HG02884 (cell line): ENCODE data around the gene PARL.

Source experiments
- ATAC-seq: cut with Tn5 transposase; IDR thresholded peaks from one replicate; pipeline ENCODE4 v1.9.1; 2021; ENCODE audit warnings: mild to moderate bottlenecking, moderate library complexity; ENCODE audit not compliant: unreplicated experiment

PARL gene, protein sequence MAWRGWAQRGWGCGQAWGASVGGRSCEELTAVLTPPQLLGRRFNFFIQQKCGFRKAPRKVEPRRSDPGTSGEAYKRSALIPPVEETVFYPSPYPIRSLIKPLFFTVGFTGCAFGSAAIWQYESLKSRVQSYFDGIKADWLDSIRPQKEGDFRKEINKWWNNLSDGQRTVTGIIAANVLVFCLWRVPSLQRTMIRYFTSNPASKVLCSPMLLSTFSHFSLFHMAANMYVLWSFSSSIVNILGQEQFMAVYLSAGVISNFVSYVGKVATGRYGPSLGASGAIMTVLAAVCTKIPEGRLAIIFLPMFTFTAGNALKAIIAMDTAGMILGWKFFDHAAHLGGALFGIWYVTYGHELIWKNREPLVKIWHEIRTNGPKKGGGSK

DNA sequence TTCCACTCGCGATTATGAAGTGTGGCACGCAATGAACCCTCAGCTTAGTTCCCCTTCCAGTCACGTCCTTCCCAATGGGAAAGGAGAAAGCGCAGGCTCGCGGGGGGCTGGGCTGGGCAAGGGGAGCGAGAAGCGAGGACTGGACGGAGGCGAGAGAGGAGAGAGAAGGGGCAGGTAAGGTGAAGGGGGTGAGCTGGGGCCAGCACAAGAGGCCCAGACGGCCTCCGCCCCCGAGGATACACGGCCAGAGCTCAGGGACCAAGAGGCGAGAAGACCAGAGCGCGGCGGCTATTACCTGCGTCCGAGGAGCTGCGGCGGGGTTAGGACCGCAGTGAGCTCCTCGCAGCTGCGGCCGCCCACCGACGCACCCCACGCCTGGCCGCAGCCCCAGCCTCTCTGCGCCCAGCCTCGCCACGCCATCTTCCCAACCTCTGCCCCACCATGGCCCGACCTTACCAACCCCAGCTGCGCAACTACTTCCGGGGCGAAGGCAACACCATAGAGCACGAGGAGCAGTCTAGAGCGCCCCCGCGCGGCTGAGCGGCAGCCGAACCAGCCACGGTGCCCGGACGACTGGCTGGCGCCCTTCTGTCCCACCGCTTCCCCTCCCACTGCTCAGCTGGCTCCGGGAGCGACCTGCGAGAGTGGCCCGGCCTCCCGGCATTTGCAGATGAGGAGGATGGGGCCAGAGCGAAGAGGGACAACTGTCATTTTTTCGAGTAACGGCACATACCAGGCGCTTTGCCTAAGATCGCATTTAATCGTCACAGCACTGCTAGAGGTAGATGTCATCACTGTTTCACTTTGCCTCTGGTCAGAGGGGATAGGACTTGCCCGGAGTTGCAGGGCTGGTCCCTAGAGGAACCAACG, at the start of gene PARL:
Gene PARL, minus strand, starts transcription at position 454 of the 870 bp plus-strand sequence. Its CDS starts 34 bp downstream, at position 420.
- ATAC-seq = peak; percentile 98

DNA sequence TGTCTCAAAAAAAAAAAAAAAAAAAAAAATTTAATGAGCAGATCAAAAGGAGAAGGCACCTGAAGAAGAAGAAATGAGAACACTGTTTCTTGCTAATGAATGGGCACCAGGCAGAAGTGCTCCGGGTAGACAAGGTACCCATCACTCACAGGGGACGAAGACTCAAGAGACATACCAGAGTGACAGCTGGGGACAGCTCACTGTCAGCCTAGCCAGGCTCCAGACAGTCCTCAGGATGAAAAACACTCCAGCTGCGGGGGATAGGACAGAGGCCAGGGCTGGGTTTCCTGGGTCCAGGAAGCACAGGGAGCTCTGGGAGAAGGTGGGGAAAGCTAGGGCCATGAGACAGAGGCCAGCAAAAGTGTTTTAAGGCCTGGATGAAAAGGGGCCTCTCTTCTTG, 48.5 kb upstream of the PARL start:
- no peak for ATAC-seq

DNA sequence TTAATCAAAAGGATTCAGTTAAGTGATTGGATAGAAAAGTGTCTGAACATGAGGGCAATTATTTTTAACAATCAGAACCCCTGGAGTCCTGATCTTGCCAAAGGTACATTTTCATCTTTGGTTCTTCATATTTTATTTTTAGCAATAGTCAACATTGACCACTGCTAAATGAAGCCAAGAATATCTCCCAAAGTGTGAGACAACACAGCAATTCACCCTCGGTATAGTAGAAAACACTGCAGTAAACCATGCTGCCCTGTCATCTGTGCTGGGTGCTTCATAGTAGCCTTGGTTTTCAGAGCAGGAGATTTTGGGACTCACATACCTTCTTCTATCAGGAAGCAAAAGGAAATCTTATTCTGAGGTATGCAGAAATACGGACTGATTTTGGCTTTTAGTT, 47.2 kb upstream of the PARL start:
- no peak for ATAC-seq

DNA sequence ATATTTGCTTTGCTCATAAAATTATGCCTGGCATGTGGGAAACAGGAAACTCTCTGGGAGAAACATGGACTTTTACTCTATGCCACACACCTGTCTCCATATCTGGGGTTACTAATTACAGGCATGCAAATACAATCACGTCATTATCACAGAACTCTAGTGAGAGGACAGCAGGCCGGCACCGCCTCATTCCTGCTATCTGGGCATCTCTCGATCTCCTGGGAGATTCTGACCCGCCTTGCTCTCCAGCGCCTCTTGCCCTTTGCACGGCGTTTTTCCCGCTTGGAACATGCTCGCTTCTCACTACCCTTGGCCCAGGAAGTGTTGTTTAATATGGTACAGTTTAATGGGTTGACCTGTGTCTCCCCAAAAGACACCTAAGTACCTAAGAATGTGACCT, 45.4 kb upstream of the PARL start:
- no peak for ATAC-seq

DNA sequence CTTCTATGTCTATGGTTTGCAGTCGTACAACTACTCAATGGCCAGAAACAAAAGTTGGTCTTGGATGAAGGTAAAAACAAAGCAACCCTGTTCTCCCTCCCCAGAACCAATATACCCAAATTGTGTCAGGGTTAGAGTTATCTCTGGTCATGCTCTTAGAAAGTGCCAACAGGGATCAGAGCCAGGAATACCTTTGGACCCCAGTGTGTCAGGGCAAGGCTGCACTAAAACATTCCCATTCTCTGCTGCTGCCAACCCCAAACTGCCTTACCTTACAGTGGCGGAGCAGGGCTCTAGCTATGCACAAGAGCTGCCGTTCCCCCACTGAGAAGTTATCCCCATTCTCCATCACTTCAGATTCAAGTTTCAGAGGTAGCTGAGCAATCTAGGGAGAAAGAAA, 42.4 kb upstream of the PARL start:
- no peak for ATAC-seq

DNA sequence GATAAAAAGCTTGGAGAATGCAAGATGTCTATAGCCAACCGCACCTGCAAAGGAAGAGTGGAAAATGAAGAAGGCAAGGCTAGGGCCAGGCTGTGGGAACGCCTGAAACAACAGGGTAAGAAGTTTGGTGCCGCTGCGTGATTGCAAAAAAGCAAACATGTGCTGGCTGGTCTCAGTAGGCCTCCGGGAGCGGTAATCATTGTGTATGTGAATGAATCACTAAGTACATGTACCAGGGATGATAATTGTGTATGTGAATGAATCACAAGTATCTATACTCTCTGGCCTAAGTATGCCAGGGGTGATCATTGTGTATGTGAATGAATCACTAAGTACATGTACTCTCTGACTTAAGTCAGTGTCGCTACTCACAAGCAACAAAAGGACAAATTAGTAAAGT, 40.3 kb upstream of the PARL start:
- ATAC-seq = no peak

DNA sequence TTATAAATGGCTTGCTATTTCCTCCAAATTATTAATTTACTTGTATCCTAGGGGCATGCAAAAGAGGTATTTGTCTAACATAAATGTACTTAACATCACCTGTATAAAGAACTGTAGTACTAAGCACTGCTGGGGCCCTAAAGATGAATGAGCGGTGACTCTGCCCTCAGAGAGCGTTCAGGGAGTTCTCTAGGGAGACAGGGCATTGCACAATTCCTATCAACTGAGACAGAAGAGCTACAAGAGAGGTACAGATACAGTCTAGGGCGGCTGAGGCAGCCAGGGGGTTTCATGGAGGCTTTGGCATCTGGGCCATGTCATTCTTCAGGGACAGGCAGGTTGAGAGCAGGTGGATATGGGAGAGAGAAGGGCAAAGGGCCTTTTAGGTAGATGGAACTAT, 39.9 kb upstream of the PARL start:
- no peak for ATAC-seq

DNA sequence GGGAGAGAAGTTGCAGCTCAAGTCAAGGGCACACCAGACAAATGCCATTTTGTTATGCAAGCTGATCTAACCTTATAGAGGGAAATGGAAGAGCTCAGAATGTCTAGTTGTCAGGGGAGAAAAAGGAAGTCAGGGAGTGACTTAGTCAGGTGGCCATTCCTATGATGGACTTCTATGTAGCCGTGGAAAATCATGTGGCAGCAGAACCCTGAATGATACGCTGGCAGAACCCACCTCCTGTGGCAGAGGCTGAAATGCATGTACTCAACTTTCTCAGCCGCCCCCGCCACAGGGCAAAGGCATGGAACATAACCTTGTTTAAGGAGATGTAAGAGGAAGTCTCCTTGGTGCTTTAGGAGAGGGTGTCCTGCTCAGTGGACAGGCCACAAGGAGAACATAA, 37.7 kb upstream of the PARL start:
- ATAC-seq = no peak

DNA sequence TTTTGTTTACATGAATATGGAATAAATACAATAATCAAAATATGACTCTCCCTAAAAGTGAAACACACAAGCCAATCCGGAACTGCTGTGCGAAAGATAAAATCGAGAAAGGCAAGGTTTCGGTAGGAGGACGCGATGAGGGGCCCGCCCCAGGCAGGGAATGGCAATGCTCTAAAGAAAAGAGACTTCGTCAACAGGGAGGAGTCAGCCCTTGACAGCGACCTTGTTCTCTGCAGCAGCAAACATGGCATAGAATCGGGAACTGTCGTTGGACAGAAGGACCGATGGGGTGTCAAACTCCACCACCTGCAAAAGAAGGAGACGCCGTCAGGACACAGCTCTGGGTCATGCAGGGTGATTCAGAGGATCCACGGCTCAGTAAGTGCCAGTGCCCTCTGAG, 36.4 kb upstream of the PARL start:
- no peak for ATAC-seq

DNA sequence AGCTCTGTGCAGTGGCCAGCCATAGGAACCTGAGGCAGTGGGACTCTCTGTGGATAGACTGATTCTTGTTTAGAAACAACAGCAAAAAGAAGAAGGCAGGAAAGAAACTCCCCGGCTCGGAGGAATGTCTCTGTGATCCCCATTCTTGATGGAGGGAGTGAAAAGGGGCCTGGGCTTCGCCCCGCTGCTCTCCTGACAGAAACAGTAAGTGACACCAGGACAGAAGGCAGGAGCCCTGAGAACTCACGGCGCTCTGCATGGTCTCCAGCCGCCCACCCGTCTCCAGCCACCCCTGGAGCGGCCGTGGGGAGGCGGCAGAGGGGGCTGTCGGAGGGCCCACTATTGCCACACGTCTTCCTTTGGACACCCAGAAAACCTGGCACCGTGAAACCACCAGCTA, 35.7 kb upstream of the PARL start:
- no peak for ATAC-seq

DNA sequence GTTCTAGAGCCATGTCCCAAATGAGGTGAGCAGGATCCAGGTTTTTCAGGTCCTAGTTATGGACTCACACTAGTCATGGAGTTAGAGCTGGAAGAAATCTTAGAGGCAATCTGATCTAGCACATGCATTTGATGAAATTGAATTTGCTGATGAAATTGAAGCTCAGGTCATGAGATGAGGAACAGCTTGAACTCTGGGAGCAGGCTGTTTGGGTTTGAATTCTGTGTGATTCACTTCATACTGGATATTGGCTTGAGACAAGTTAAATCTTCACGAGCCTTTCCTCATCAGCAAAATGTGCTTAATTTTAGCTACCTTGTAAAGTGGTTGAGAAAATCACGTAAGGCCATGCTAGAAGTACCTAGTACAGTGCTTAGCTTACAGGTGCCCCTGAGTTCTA, 33.5 kb upstream of the PARL start:
- no peak for ATAC-seq

DNA sequence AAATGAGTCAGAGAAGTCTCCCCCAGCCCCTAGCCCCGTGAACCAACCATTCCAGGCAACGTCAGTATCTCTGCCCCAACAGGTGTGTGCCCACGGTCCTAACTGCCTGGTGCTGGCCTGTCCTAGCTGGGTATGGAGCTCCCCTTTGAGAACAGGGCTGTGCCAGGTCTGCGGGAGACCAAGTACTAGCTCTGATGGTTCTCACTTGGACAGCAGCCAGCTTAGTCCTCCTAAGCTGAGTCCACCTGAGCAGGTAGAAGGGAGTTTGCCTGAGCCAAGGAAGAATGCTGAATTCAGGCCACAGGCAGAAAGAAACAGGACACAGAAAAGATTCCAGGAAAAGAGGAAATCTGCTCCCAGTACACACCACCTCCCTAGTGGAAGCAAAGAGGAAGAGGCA, 33.1 kb upstream of the PARL start:
- no peak for ATAC-seq

DNA sequence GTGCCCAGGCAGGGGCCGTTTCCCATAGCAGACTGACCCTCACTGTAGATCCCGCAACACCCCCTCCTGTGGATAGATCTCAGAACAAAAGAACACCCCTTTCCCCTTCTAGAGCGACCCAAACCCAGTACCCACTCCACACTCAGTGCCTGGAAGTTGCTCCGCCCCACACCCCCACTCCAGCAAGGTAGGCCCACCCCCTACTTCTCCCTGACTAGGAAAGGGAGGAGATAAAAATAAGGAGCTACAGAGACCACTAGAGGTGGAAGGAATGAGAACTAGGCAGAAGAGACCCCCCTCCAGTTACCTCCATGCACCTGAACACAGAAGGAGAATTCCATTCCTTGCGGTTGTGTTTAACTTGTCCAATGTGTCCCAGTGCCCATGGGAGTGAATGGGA, 30.2 kb upstream of the PARL start:
- ATAC-seq = no peak

DNA sequence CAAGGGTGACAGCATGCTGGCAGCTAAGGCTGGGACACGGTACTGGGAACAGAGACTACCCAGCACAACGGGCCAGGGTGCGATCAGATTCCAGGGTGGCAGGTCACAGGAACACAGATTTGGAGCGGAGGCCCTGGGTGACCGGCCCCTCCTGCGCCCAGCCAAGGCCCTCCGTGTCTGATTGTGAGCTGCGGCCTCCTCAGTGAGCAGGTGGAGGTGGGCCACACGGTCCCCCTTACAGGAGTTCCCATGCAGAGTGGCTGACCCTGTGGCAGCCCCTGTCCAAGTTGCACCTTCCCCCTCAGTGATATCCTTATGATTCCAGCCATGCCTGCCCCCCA, 28.9 kb upstream of the PARL start:
- no peak for ATAC-seq

DNA sequence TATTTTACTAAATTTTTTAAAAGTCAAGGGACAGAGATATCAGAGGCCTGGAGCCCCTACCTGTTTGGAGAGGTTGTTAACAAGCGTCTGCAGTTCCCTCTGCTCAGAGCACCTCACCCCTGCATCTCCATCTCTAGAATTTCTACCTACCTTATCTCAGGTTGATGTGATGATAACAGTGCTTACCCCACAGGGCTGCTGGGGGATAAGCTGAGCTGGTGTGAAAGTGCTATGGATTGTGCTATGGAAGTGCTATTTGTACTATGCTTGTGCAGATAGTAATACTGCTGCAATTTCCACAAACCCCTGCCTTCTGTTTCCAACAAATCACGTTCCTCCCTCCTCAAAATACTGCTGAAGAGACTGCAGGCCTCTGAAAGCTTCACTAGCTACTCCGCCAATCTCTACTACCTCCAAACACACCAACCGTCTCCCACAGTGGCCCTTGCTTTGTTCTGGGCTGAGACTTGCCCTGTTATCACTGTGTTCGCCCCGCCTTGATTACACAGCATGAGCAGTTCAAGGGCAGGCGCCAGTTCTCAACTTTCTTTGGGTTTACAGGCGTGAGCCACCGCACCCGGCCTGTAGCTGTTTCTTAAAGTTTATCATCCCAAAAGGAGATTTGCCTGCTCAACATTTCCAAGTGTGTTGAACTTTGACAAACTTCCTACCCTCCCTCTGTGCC, 28.4 kb upstream of the PARL start:
- ATAC-seq = no peak

DNA sequence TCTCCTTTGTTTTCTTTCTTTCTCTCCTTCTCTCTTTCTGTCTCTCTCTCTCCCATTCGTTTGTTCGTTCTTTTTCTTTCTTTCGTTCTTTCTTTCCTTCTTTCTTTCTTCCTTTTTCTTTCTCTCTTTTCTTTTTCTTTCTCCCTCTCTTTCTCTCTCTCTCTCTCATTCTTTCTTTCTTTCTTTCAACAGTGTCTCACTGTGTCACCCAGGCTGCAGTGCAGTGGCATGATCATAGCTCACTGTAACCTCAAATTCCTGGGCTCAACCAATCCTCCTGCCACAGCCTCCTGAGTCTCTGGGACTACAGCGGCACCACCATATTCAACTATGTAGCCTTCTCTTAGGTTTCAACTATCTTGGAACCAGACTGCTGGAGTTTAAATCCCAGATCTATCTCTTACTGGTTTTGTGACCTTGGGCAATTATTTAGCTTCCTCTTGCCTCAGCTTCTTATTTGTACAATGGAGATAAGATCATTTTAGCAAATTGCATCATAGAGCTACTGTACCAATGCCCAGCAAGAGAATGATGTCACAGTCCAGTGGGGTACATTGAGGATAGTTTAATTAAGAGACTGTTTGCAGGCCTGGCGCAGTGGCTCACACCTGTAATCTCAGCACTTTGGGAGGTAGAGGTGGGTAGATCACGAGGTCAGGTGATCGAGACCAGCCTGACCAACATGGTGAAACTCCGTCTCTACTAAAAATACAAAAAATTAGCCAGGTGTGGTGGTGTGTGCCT, 27.3 kb upstream of the PARL start:
- no peak for ATAC-seq

DNA sequence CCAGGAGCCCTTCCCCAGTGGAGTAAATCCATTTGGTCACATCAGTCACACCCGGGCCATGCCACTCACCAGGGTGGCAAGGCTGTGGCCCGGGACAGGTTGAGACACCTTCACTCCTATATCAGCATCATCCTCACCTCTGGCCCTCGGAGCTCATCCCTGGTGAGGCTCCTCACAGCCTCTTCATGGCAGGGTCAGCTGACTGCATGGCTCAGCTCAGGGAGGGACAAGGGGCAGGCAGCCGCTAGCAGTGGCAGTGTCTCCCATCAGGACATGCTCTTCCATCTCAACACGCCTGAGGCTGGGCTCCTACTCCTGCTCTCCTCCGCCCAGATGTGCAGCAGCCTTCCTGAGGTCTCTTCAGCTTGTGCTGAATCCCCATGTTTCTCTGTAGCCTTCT, 26.4 kb upstream of the PARL start:
- no peak for ATAC-seq

DNA sequence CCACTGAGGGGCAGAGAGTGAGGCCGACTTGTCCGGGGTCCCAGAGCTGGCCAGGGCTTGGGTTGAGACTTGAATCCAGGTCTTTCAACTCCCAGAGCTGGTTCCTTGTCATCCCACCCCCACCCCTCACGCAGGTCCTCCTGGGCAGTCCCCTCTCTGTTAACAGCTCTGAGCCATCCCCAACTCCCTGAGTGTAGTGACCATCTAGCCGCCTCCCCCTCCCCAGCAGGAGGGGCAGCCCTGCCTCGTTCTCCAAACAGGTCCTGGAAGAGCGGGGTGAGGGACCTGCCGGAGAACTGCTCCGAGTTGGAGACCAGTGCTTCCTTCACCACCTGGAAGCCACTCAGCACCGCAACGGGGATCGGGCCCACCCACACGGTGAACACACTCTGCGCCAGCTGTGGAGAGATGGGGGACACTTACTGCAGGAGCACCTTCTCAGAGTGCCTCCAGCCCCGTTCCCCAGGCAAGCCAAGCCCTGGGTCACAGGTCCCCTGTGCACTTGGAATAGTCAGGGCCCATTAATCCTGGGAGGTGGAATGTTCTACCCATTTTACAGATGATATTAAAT, 24.4 kb upstream of the PARL start:
- no peak for ATAC-seq

DNA sequence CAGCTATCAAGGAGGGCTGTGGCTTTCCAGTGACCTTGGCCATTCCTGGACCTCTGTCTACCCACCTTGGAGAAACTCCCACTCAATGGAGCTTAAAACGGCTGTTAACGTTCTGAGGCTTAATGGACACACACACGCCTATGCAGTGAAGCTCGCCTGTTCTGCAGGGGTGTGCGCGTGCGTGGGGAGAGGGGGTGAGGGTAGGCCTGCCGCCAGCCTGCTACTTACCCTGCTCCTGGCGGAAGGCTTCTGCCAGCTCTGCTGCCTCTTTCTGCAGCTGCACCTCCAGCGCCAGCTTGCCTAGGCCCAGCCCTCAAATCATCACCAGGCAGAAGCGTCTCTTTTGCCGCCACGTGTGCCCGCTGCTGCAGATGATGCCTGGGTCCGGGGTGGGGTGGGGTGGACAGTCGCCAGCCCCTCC, 23.2 kb upstream of the PARL start:
- no peak for ATAC-seq

DNA sequence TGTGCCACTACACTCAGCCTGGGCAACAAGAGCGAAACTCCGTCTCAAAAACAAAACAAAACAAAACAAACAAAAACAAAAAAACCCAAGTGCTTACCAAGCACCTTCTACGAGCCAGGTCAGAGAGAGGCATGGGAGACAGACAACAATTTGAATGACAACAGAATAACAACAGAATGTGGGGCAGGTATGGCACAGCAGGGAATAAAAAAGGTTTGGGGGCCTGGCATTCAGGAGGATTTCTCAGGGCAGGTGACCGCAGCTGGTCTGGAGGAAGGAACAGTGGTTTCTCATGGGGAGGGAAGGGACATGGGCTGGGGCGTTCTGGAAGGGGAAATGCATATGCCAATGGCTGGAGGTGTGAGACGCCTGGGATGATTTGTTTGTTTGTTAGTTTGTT, 22.5 kb upstream of the PARL start:
- ATAC-seq = no peak
